Cardiac atrium fibroblast (primary cell): ENCODE measurements around the gene SVIL. TPM values are rescaled to one million over a fixed set of nuclear protein-coding genes. Genes with fewer than 3 reads are reported as not detected.

Source experiments
- total RNA-seq: library from RNA; depleted of rRNA; stranded (reverse); fragments of >200 nt; gene quantifications from 2 replicates; pipeline ENCODE4 v1.2.3, GENCODE V29; 2015

Gene SVIL
- total RNA-seq = 21.8 and 30.3 TPM in 2 replicates

GRCh38 chr10:29634764-29635625 lies at the start of gene SVIL:
TSS of gene SVIL (minus strand) at chr10:29634971. CDS start at chr10:29555058, 79,913 bp downstream.

